HFF-Myc (cell line): ENCODE measurements around the gene ASPDH.
A peak's percentile ranks its signal among the peaks of the same experiment; 100 is the strongest.

ENCODE experiments used
- DNase-seq: peaks from one replicate; pipeline ENCODE4 v3.0.0-alpha.2; 2011; ENCODE audit warnings: low read depth; ENCODE audit errors: extremely low read depth
- H3K4me3 ChIP-seq: replicated peaks from 2 replicates; pipeline ENCODE4 v1.5.1; 2011; ENCODE audit warnings: low read depth, mild to moderate bottlenecking, control low read depth, low read length
- TF ChIP-seq, protein P1 (sequence below): IDR thresholded peaks from 2 replicates; pipeline ENCODE4 v1.5.1; 2012; ENCODE audit warnings: mild to moderate bottlenecking, low read depth, low read length, control low read depth; ENCODE audit errors: missing control alignments

ASPDH gene

GRCh38 chr19:50501568-50502475, 11.9 kb downstream of the ASPDH start:
- TF ChIP-seq, protein P1, sequence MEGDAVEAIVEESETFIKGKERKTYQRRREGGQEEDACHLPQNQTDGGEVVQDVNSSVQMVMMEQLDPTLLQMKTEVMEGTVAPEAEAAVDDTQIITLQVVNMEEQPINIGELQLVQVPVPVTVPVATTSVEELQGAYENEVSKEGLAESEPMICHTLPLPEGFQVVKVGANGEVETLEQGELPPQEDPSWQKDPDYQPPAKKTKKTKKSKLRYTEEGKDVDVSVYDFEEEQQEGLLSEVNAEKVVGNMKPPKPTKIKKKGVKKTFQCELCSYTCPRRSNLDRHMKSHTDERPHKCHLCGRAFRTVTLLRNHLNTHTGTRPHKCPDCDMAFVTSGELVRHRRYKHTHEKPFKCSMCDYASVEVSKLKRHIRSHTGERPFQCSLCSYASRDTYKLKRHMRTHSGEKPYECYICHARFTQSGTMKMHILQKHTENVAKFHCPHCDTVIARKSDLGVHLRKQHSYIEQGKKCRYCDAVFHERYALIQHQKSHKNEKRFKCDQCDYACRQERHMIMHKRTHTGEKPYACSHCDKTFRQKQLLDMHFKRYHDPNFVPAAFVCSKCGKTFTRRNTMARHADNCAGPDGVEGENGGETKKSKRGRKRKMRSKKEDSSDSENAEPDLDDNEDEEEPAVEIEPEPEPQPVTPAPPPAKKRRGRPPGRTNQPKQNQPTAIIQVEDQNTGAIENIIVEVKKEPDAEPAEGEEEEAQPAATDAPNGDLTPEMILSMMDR, result no peak
- DNase-seq, result no peak
- no peak overlapping the region for H3K4me3 ChIP-seq

DNA sequence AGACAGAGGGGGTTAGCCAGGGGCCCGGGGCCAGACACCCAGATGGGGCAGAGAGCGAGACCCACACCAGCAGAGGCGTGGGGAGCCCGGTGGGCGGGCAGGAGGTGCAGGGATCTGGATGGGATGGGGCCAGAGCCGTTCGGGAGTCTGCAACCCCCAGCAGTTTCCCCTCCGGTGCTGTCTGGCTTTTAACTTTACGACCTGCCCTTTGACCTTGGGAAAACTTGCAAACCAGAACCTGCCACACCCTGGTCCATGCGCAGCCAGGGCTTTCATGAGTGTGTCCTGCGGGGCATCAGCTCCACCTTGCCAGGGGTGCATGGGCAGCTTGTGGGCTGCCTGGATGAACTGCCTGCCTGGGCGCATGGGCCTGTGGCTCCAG, 12.5 kb downstream of the ASPDH start:
- TF ChIP-seq, protein P1, result no peak
- no peak for DNase-seq
- H3K4me3 ChIP-seq, result no peak overlapping the region

- TF ChIP-seq, protein P1, result no peak
- DNase-seq, result no peak
- H3K4me3 ChIP-seq, result no peak overlapping the region
Measured at GRCh38 chr19:50500753-50501151, 13.0 kb downstream of the ASPDH start.

GRCh38 chr19:50500060-50500752, 13.5 kb downstream of the ASPDH start:
- DNase-seq, result no peak
- TF ChIP-seq, protein P1, result peak; percentile 26
- H3K4me3 ChIP-seq, result no peak overlapping the region

DNA sequence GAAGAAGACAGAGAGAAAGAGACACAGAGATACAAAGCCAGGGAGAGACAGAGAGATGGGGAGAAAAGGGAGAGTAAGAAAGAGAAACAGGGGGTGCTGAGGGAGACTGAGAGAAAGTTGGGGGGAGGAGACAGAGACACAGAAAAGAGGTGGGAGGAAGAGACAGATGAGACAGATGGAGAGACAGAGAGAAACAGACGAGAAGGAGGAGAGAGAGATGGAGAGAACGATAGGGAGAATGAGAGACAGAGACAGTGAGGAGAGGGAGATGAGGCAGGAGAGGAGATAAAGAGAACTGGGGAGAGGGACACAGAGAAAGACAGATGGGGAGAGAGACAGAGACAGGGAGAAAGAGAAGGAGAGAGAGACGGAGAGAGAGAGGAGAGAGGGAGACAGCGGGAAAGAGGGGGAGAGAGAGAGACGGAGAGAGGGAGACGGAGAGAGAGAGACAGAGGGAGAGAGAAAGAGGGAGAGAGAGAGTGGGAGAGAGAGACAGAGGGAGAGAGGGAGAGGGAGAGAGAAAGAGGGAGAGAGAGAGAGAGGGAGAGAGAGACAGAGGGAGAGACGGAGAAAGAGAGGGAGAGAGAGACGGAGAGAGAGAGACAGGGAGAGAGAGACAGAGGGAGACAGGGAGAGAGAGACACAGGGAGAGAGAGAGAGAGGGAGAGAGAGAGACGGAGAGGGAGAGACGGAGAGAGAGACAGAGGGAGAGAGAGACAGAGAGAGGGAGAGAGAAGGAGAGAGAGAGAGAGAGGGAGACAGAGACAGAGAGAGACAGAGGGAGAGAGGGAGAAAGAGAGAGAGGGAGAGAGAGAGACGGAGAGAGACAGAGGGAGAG, 15.3 kb downstream of the ASPDH start:
- DNase-seq, result no peak
- H3K4me3 ChIP-seq, result no peak overlapping the region
- TF ChIP-seq, protein P1, result no peak

GRCh38 chr19:50497022-50497405, 16.7 kb downstream of the ASPDH start:
- no peak overlapping the region for H3K4me3 ChIP-seq
- TF ChIP-seq, protein P1, result no peak
- DNase-seq, result no peak
